ENCODE results near the gene MATN4.

The MATN4 gene

GRCh38 chr20:45269754-45270270 lies 38.3 kb downstream of the MATN4 start:
- Histone ChIP-seq H3K9me2 (replicated peaks; ENCODE audit: insufficient read depth, low read length) (no peaks in the 10 kb centered on the region), H4K20me1 (ENCODE audit: low read depth, low read length) (no peaks in the 10 kb centered on the region), H3K9me3 (ENCODE audit: insufficient read depth, low read length) (no peaks in the 10 kb centered on the region), H3K27ac (ENCODE audit: low read depth, low read length) (no peak overlapping the region), H3K79me2 (ENCODE audit: insufficient read depth, low read length) (no peaks in the 10 kb centered on the region), H3K27me3 (ENCODE audit: low read length) (no peaks in the 10 kb centered on the region), H3K4me3 (ENCODE audit: insufficient read depth, low read length, poor library complexity, severe bottlenecking) (no peak overlapping the region), H2AFZ (ENCODE audit: low read depth, low read length, severe bottlenecking) (no peak overlapping the region), H3K4me2 (ENCODE audit: low read depth, low read length, poor library complexity, severe bottlenecking) (no peak overlapping the region), H3K9ac (ENCODE audit: low read length) (no peak overlapping the region), H3F3A (ENCODE audit: insufficient read depth) (no peaks in the 10 kb centered on the region), H3K36me3 (ENCODE audit: low read length) (no peaks in the 10 kb centered on the region)
- TF ChIP-seq EZH2phosphoT487 (conservative IDR thresholded peaks at IDR 0.05; ENCODE audit: low read length) = no peak
- TF ChIP-seq, protein P1, sequence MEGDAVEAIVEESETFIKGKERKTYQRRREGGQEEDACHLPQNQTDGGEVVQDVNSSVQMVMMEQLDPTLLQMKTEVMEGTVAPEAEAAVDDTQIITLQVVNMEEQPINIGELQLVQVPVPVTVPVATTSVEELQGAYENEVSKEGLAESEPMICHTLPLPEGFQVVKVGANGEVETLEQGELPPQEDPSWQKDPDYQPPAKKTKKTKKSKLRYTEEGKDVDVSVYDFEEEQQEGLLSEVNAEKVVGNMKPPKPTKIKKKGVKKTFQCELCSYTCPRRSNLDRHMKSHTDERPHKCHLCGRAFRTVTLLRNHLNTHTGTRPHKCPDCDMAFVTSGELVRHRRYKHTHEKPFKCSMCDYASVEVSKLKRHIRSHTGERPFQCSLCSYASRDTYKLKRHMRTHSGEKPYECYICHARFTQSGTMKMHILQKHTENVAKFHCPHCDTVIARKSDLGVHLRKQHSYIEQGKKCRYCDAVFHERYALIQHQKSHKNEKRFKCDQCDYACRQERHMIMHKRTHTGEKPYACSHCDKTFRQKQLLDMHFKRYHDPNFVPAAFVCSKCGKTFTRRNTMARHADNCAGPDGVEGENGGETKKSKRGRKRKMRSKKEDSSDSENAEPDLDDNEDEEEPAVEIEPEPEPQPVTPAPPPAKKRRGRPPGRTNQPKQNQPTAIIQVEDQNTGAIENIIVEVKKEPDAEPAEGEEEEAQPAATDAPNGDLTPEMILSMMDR (IDR thresholded peaks at IDR 0.05; ENCODE audit: insufficient read depth, low read length, poor library complexity, severe bottlenecking) = no peak

- TF ChIP-seq, protein P1 (IDR thresholded peaks at IDR 0.05; ENCODE audit: insufficient read depth, low read length, poor library complexity, severe bottlenecking) = no peak
- TF ChIP-seq EZH2phosphoT487 (conservative IDR thresholded peaks at IDR 0.05; ENCODE audit: low read length) = no peak
- no peak overlapping the region for H3K27ac ChIP-seq (ENCODE audit: low read depth, low read length)
Observed at GRCh38 chr20:45269056-45269455, 39.0 kb downstream of the MATN4 start.

DNA sequence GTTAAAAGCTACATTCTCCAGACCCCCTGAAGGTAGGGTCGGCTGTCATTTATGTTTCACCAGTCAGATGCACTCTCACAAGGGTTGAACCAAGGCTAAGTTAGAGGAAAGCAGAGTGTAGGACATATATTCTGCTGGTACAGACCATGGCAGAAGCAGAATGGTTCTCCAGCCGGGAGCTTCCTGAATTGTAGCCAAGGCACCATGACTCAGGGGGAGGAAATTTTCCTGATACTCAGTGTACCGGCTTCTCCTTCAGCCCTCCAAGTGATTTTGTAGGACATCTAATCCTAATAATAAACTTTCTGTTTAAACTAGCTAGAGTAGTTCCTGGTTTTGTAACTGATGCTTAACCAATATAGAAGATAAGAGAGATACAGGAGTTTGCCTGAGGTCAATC lies 39.6 kb downstream of the MATN4 start:
- Histone ChIP-seq H3K4me3 (ENCODE audit: insufficient read depth, low read length, poor library complexity, severe bottlenecking) (no peak overlapping the region), H3K9me3 (ENCODE audit: insufficient read depth, low read length) (no peaks in the 10 kb centered on the region), H3K36me3 (ENCODE audit: low read length) (no peaks in the 10 kb centered on the region), H3K4me2 (ENCODE audit: low read depth, low read length, poor library complexity, severe bottlenecking) (no peak overlapping the region), H3K79me2 (ENCODE audit: insufficient read depth, low read length) (no peaks in the 10 kb centered on the region), H3K9ac (ENCODE audit: low read length) (no peak overlapping the region), H3K27ac (ENCODE audit: low read depth, low read length) (no peak overlapping the region), H2AFZ (ENCODE audit: low read depth, low read length, severe bottlenecking) (no peak overlapping the region), H3K9me2 (replicated peaks; ENCODE audit: insufficient read depth, low read length) (no peaks in the 10 kb centered on the region), H3F3A (ENCODE audit: insufficient read depth) (no peaks in the 10 kb centered on the region), H4K20me1 (ENCODE audit: low read depth, low read length) (no peaks in the 10 kb centered on the region), H3K27me3 (ENCODE audit: low read length) (no peaks in the 10 kb centered on the region)
- TF ChIP-seq, protein P1 (IDR thresholded peaks at IDR 0.05; ENCODE audit: insufficient read depth, low read length, poor library complexity, severe bottlenecking) = no peak
- TF ChIP-seq EZH2phosphoT487 (conservative IDR thresholded peaks at IDR 0.05; ENCODE audit: low read length) = no peak

More at GRCh38 chr20:45269056-45269455, 39.0 kb downstream of the MATN4 start:
- Histone ChIP-seq H3K79me2 (ENCODE audit: insufficient read depth, low read length) (no peaks in the 10 kb centered on the region), H3K9me2 (replicated peaks; ENCODE audit: insufficient read depth, low read length) (no peaks in the 10 kb centered on the region), H3K9me3 (ENCODE audit: insufficient read depth, low read length) (no peaks in the 10 kb centered on the region), H3K9ac (ENCODE audit: low read length) (no peak overlapping the region), H3F3A (ENCODE audit: insufficient read depth) (no peaks in the 10 kb centered on the region), H3K4me2 (ENCODE audit: low read depth, low read length, poor library complexity, severe bottlenecking) (no peak overlapping the region), H3K36me3 (ENCODE audit: low read length) (no peaks in the 10 kb centered on the region), H4K20me1 (ENCODE audit: low read depth, low read length) (no peaks in the 10 kb centered on the region), H3K27me3 (ENCODE audit: low read length) (no peaks in the 10 kb centered on the region), H3K4me3 (ENCODE audit: insufficient read depth, low read length, poor library complexity, severe bottlenecking) (no peak overlapping the region), H2AFZ (ENCODE audit: low read depth, low read length, severe bottlenecking) (no peak overlapping the region)
